ENCODE data around the gene UVSSA.

Gene UVSSA

GRCh38 chr4:1367230-1367935 is 20.4 kb downstream of the UVSSA start:
- TF ChIP-seq, protein P1, sequence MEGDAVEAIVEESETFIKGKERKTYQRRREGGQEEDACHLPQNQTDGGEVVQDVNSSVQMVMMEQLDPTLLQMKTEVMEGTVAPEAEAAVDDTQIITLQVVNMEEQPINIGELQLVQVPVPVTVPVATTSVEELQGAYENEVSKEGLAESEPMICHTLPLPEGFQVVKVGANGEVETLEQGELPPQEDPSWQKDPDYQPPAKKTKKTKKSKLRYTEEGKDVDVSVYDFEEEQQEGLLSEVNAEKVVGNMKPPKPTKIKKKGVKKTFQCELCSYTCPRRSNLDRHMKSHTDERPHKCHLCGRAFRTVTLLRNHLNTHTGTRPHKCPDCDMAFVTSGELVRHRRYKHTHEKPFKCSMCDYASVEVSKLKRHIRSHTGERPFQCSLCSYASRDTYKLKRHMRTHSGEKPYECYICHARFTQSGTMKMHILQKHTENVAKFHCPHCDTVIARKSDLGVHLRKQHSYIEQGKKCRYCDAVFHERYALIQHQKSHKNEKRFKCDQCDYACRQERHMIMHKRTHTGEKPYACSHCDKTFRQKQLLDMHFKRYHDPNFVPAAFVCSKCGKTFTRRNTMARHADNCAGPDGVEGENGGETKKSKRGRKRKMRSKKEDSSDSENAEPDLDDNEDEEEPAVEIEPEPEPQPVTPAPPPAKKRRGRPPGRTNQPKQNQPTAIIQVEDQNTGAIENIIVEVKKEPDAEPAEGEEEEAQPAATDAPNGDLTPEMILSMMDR (IDR thresholded peaks at IDR 0.05) = no peak
- no peak overlapping the region for H3K27ac Mint-ChIP-seq
- peaks cover 4% of the 10 kb centered on the region for H3K9me3 Mint-ChIP-seq
- peaks cover 7% of the 10 kb centered on the region for H3K27me3 Mint-ChIP-seq (ENCODE audit: low read depth, poor library complexity)
- H3K36me3 Mint-ChIP-seq (ENCODE audit: low read depth) = peaks cover 16% of the 10 kb centered on the region
- no peak overlapping the region for H3K4me3 Mint-ChIP-seq
- peaks cover 22% of the 10 kb centered on the region for H3K4me1 Mint-ChIP-seq
- no peak for DNase-seq

- Mint-ChIP-seq H3K27ac (no peak overlapping the region), H3K36me3 (ENCODE audit: low read depth) (peaks cover 22% of the 10 kb centered on the region), H3K9me3 (peaks cover 8% of the 10 kb centered on the region), H3K4me3 (no peak overlapping the region), H3K4me1 (peaks cover 22% of the 10 kb centered on the region), H3K27me3 (ENCODE audit: low read depth, poor library complexity) (peaks cover 7% of the 10 kb centered on the region)
- no peak for DNase-seq
- TF ChIP-seq, protein P1 (IDR thresholded peaks at IDR 0.05) = no peak
These were observed 20.9 kb downstream of the UVSSA start for GRCh38 chr4:1367936-1368289.

GRCh38 chr4:1368421-1369090 is 21.5 kb downstream of the UVSSA start:
- Mint-ChIP-seq H3K9me3 (peaks cover 14% of the 10 kb centered on the region), H3K4me1 (peaks cover 22% of the 10 kb centered on the region), H3K4me3 (no peak overlapping the region), H3K27me3 (ENCODE audit: low read depth, poor library complexity) (peaks cover 4% of the 10 kb centered on the region), H3K27ac (no peak overlapping the region), H3K36me3 (ENCODE audit: low read depth) (peaks cover 28% of the 10 kb centered on the region)
- DNase-seq = no peak
- TF ChIP-seq, protein P1 (IDR thresholded peaks at IDR 0.05) = no peak

DNA sequence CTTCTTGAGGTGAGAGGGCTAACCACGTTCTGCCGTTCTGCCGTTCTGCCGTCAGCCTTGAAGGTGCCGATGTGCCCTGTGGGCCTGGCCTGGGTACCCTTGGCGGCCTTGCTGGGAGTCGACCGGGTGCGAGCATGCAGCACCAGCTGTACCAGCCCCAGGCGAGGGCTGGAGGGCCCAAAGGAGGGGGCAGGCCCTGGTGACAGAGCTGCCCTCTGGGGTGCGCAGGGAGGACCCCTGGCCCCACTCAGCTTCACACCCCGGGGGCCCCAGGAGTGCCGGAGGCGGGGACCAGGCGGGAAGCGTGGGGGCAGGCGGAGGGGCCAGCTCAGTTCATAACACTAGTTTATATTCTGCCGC is 22.1 kb downstream of the UVSSA start:
- Mint-ChIP-seq H3K4me3 (no peak overlapping the region), H3K36me3 (ENCODE audit: low read depth) (peaks cover 33% of the 10 kb centered on the region), H3K27me3 (ENCODE audit: low read depth, poor library complexity) (peaks cover 4% of the 10 kb centered on the region), H3K9me3 (peaks cover 15% of the 10 kb centered on the region), H3K4me1 (peaks cover 22% of the 10 kb centered on the region), H3K27ac (no peak overlapping the region)
- DNase-seq = no peak
- TF ChIP-seq, protein P1 (IDR thresholded peaks at IDR 0.05) = no peak

DNA sequence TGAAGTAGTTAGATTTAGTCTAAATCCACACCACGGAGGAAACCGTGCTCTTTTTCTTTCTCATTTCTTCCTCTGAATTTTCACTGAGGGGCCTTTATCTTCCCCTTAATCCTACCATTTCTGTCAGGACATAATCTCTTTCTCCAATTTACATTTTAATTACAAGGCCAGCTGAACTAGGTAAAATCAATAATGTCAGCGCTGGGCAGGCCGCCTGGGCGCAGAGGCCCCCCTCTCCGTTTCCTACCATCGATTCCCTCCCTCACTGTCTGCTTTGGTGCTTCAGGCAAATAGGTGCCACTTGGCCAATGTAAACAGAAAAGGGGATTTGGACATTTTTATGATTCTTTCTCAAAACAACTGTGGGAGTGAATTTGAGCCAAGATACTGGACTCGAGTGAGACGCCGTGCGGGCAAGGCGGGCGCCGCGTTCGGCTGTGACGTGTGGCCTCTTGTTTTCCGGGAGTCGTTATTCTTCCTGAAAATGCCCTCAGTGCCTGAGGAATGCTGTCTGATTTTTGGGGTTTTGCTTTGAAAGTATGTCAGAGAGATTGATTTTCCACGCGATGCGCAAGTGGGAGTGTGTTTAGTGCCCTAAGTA is 22.6 kb downstream of the UVSSA start:
- Mint-ChIP-seq H3K27ac (no peak overlapping the region), H3K36me3 (ENCODE audit: low read depth) (peaks cover 34% of the 10 kb centered on the region), H3K27me3 (ENCODE audit: low read depth, poor library complexity) (peaks cover 4% of the 10 kb centered on the region), H3K4me3 (no peak overlapping the region), H3K9me3 (peaks cover 15% of the 10 kb centered on the region), H3K4me1 (peaks cover 22% of the 10 kb centered on the region)
- DNase-seq = no peak
- TF ChIP-seq, protein P1 (IDR thresholded peaks at IDR 0.05) = no peak
